Neural cell (in vitro differentiated cells): Measurements from ENCODE around the gene DPP10. TPM values are rescaled to one million over a fixed set of nuclear protein-coding genes. Genes with fewer than 3 reads are reported as not detected.

Source experiments
- H2AFZ ChIP-seq: fragments of 200-600, 300-800 bp; sonication (generic), shearing (Covaris generic); 2 replicates; pipeline ENCODE4 v1.6.0; 2014; ENCODE audit warnings: low read depth, mild to moderate bottlenecking, antibody characterized with exemption, low read length, moderate library complexity
- H3F3A ChIP-seq: fragments of 200-600 bp; shearing (Covaris generic); 2 replicates; pipeline ENCODE4 v1.6.1; 2016; ENCODE audit warnings: mild to moderate bottlenecking, moderate library complexity, mixed read lengths, antibody characterized with exemption, low read length; ENCODE audit not compliant: insufficient read depth, poor library complexity, severe bottlenecking
- H3K27ac ChIP-seq: fragments of 200-600, 300-800 bp; sonication (generic), shearing (Covaris generic); 2 replicates; pipeline ENCODE4 v1.5.1; 2014; ENCODE audit warnings: mild to moderate bottlenecking, low read length, moderate library complexity
- H3K27me3 ChIP-seq: fragments of 300-800, 200-600 bp; sonication (generic), shearing (Covaris generic); 2 replicates; pipeline ENCODE4 v1.6.0; 2014; ENCODE audit warnings: mild to moderate bottlenecking, low read depth, low read length, moderate library complexity; ENCODE audit not compliant: insufficient read depth
- H3K36me3 ChIP-seq: fragments of 300-800, 200-600 bp; sonication (generic), shearing (Covaris generic); 2 replicates; pipeline ENCODE4 v1.5.1; 2014; ENCODE audit warnings: mild to moderate bottlenecking, antibody characterized with exemption, low read length, moderate library complexity; ENCODE audit not compliant: insufficient read depth
- H3K4me2 ChIP-seq: fragments of 300-800, 200-600 bp; sonication (generic), shearing (Covaris generic); 2 replicates; pipeline ENCODE4 v1.6.0; 2014; ENCODE audit warnings: mild to moderate bottlenecking, low read length
- H3K4me3 ChIP-seq: fragments of 300-800, 200-600 bp; sonication (generic), shearing (Covaris generic); 2 replicates; pipeline ENCODE4 v1.5.1; 2014; ENCODE audit warnings: mild to moderate bottlenecking, low read length, moderate library complexity
- H3K79me2 ChIP-seq: fragments of 200-600 bp; shearing (Covaris generic); replicated peaks from 2 replicates; pipeline ENCODE4 v1.6.0; 2014; ENCODE audit warnings: mild to moderate bottlenecking, low read length, moderate library complexity; ENCODE audit not compliant: insufficient read depth
- H3K9ac ChIP-seq: fragments of 300-800, 200-600 bp; sonication (generic), shearing (Covaris generic); 2 replicates; pipeline ENCODE4 v1.6.1; 2016; ENCODE audit warnings: mild to moderate bottlenecking, low read length, mixed read lengths
- H3K9me2 ChIP-seq: fragments of 200-600 bp; shearing (Covaris generic); 2 replicates; pipeline ENCODE4 v1.6.1; 2016; ENCODE audit warnings: mild to moderate bottlenecking, low read length, mixed read lengths; ENCODE audit not compliant: insufficient read depth
- H3K9me3 ChIP-seq: fragments of 200-600, 300-800 bp; sonication (generic), shearing (Covaris generic); 2 replicates; pipeline ENCODE4 v1.6.1; 2016; ENCODE audit warnings: mild to moderate bottlenecking, mixed run types, low read length, moderate library complexity, mixed read lengths
- H4K20me1 ChIP-seq: fragments of 200-600 bp; shearing (Covaris generic); 2 replicates; pipeline ENCODE4 v1.6.1; 2016; ENCODE audit warnings: mild to moderate bottlenecking, mixed run types; ENCODE audit not compliant: insufficient read depth
- EP300 ChIP-seq: fragments of 450-650 bp; conservative IDR thresholded peaks from 2 replicates; pipeline ENCODE4 v1.6.1; 2014; ENCODE audit warnings: antibody characterized with exemption, mild to moderate bottlenecking, moderate library complexity; ENCODE audit not compliant: poor library complexity, severe bottlenecking
- EZH2 ChIP-seq: fragments of 200-600, 300-800 bp; shearing (Covaris generic), sonication (generic); IDR thresholded peaks from 2 replicates; pipeline ENCODE4 v1.6.1; 2014; ENCODE audit warnings: antibody characterized with exemption, low read length, borderline replicate concordance, mild to moderate bottlenecking; ENCODE audit not compliant: insufficient read depth, poor library complexity, severe bottlenecking
- MXI1 ChIP-seq: fragments of 450-650 bp; conservative IDR thresholded peaks from 2 replicates; pipeline ENCODE4 v1.6.1; 2014; ENCODE audit warnings: antibody characterized with exemption, mild to moderate bottlenecking; ENCODE audit not compliant: poor library complexity, severe bottlenecking
- POLR2AphosphoS5 ChIP-seq: IDR thresholded peaks from 2 replicates; pipeline ENCODE4 v1.6.1; 2012
- RAD21 ChIP-seq: fragments of 450-650 bp; conservative IDR thresholded peaks from 2 replicates; pipeline ENCODE4 v1.6.1; 2014; ENCODE audit warnings: antibody characterized with exemption, mild to moderate bottlenecking, moderate library complexity
- SMC3 ChIP-seq: fragments of 450-650 bp; conservative IDR thresholded peaks from 2 replicates; pipeline ENCODE4 v1.6.1; 2014; ENCODE audit warnings: antibody characterized with exemption, mild to moderate bottlenecking, moderate library complexity; ENCODE audit not compliant: poor library complexity
- TAF1 ChIP-seq: IDR thresholded peaks from 2 replicates; pipeline ENCODE4 v1.6.1; 2012; ENCODE audit warnings: low read depth
- polyA plus RNA-seq: library from polyadenylated mRNA; depleted of rRNA; stranded (reverse); fragments of >200 nt; gene quantifications from 2 replicates; pipeline ENCODE4 v1.2.3, GENCODE V29; 2014
- TF ChIP-seq, protein P1 (sequence below): fragments of 450-650 bp; IDR thresholded peaks from 2 replicates; pipeline ENCODE4 v1.5.1; 2014; ENCODE audit warnings: antibody characterized with exemption, mild to moderate bottlenecking, moderate library complexity; ENCODE audit not compliant: poor library complexity, severe bottlenecking
- TF ChIP-seq, protein P2 (sequence below): IDR thresholded peaks from 2 replicates; pipeline ENCODE4 v1.6.1; 2012; ENCODE audit warnings: borderline replicate concordance

The DPP10 gene
- polyA plus RNA-seq, 1 donor from 2014 or later: 13.9 TPM

DNA sequence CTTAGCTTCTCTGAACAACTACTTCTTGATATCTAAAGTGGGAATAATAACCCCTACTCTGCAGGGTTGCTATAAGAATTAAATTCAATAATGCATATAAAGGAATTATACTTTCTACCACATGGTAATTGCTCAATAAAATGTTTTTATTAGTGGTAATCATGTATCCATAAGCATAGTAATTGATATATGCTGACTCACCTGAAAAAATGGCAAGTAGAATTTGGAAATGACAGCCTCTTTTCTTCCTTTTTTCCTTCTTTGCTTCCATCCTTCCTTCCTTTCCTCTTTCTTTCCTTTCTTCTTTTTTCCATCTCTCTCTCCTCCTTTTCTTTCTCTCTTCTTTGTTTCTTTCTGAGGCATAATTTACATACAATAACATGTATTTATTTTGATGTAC is 65.3 kb downstream of the DPP10 start:
- H3K27ac ChIP-seq: no peak overlapping the region
- H3K36me3 ChIP-seq: no peaks in the 10 kb centered on the region
- H3K9me3 ChIP-seq: no peaks in the 10 kb centered on the region
- no peak overlapping the region for H2AFZ ChIP-seq
- H3F3A ChIP-seq: no peaks in the 10 kb centered on the region
- no peaks in the 10 kb centered on the region for H3K79me2 ChIP-seq
- H3K9me2 ChIP-seq: no peaks in the 10 kb centered on the region
- TF ChIP-seq EZH2 (no peak), EP300 (no peak), SMC3 (no peak), TAF1 (no peak), MXI1 (no peak), POLR2AphosphoS5 (no peak), RAD21 (no peak)
- TF ChIP-seq, protein P1, sequence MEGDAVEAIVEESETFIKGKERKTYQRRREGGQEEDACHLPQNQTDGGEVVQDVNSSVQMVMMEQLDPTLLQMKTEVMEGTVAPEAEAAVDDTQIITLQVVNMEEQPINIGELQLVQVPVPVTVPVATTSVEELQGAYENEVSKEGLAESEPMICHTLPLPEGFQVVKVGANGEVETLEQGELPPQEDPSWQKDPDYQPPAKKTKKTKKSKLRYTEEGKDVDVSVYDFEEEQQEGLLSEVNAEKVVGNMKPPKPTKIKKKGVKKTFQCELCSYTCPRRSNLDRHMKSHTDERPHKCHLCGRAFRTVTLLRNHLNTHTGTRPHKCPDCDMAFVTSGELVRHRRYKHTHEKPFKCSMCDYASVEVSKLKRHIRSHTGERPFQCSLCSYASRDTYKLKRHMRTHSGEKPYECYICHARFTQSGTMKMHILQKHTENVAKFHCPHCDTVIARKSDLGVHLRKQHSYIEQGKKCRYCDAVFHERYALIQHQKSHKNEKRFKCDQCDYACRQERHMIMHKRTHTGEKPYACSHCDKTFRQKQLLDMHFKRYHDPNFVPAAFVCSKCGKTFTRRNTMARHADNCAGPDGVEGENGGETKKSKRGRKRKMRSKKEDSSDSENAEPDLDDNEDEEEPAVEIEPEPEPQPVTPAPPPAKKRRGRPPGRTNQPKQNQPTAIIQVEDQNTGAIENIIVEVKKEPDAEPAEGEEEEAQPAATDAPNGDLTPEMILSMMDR: no peak
- TF ChIP-seq, protein P2, sequence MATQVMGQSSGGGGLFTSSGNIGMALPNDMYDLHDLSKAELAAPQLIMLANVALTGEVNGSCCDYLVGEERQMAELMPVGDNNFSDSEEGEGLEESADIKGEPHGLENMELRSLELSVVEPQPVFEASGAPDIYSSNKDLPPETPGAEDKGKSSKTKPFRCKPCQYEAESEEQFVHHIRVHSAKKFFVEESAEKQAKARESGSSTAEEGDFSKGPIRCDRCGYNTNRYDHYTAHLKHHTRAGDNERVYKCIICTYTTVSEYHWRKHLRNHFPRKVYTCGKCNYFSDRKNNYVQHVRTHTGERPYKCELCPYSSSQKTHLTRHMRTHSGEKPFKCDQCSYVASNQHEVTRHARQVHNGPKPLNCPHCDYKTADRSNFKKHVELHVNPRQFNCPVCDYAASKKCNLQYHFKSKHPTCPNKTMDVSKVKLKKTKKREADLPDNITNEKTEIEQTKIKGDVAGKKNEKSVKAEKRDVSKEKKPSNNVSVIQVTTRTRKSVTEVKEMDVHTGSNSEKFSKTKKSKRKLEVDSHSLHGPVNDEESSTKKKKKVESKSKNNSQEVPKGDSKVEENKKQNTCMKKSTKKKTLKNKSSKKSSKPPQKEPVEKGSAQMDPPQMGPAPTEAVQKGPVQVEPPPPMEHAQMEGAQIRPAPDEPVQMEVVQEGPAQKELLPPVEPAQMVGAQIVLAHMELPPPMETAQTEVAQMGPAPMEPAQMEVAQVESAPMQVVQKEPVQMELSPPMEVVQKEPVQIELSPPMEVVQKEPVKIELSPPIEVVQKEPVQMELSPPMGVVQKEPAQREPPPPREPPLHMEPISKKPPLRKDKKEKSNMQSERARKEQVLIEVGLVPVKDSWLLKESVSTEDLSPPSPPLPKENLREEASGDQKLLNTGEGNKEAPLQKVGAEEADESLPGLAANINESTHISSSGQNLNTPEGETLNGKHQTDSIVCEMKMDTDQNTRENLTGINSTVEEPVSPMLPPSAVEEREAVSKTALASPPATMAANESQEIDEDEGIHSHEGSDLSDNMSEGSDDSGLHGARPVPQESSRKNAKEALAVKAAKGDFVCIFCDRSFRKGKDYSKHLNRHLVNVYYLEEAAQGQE: no peak
- H3K4me2 ChIP-seq: no peak overlapping the region
- no peak overlapping the region for H3K4me3 ChIP-seq
- H4K20me1 ChIP-seq: no peaks in the 10 kb centered on the region
- no peaks in the 10 kb centered on the region for H3K27me3 ChIP-seq
- H3K9ac ChIP-seq: no peak overlapping the region

DNA sequence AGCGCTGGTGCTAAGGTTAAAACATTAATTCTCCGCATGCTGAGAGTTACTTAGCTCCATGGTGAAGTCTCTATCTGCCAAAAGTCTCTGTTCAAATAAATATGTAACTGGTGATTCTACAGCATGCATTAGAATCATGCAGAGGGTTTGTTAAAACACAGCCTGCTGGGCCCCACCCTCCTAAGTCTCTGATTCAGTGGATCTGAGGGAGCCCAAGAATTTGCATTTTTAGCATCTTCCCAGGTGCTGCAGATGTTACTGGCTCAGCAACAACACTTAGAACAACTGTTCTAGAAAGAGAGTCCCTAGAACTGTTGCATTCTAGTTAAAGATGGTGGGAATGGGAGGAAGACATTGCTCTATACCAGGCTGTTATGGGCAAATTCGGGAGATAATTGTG is 73.4 kb downstream of the DPP10 start:
- no peak overlapping the region for H3K4me3 ChIP-seq
- H3K27ac ChIP-seq: no peak overlapping the region
- H4K20me1 ChIP-seq: no peaks in the 10 kb centered on the region
- H3K4me2 ChIP-seq: no peak overlapping the region
- TF ChIP-seq, protein P2: no peak
- TF ChIP-seq SMC3: no peak
- TF ChIP-seq TAF1: no peak
- no peak for TF ChIP-seq EP300
- TF ChIP-seq, protein P1: no peak
- no peak for TF ChIP-seq EZH2
- TF ChIP-seq MXI1: no peak
- TF ChIP-seq POLR2AphosphoS5: no peak
- TF ChIP-seq RAD21: no peak
- no peaks in the 10 kb centered on the region for H3K9me2 ChIP-seq
- H3K79me2 ChIP-seq: no peaks in the 10 kb centered on the region
- H3K36me3 ChIP-seq: no peaks in the 10 kb centered on the region
- H3K9ac ChIP-seq: no peak overlapping the region
- H2AFZ ChIP-seq: no peak overlapping the region
- H3K9me3 ChIP-seq: no peaks in the 10 kb centered on the region
- no peaks in the 10 kb centered on the region for H3K27me3 ChIP-seq
- no peaks in the 10 kb centered on the region for H3F3A ChIP-seq
